Activated B cell treated with CpG ODN at 0.5 μM for 24 hours (primary cell): ENCODE results near the gene C1QA. TPM values are rescaled to one million over a fixed set of nuclear protein-coding genes. Genes with fewer than 3 reads are reported as not detected.

Source experiments
- ATAC-seq: fragments of 200-7000 bp; cut with Tn5 transposase; one replicate; pipeline ENCODE4 v1.10.0; 2021; ENCODE audit warnings: low read depth, mild to moderate bottlenecking, moderate library complexity
- CTCF ChIA-PET: fragments of 350-600 bp; sonication (Branson Sonifier 250); formaldehyde crosslinking; loops from one replicate; lab custom pipeline; 2021; ENCODE audit warnings: antibody characterized with exemption; lab: Charles Lee
- POLR2A ChIA-PET: fragments of 350-600 bp; sonication (Branson Sonifier 250); formaldehyde crosslinking; loops from one replicate; lab custom pipeline; 2021; ENCODE audit warnings: antibody characterized with exemption; lab: Charles Lee
- DNase-seq: peaks from one replicate; pipeline ENCODE4 v3.0.0; 2022
- H3K27ac Mint-ChIP-seq: one replicate; pipeline ENCODE4 v1.8.0; 2020; ENCODE audit warnings: mixed read lengths
- H3K27me3 Mint-ChIP-seq: one replicate; pipeline ENCODE4 v1.8.0; 2021; ENCODE audit warnings: mixed read lengths
- H3K36me3 Mint-ChIP-seq: one replicate; pipeline ENCODE4 v1.8.0; 2021; ENCODE audit warnings: low read depth, mixed read lengths
- H3K4me1 Mint-ChIP-seq: one replicate; pipeline ENCODE4 v1.8.0; 2021; ENCODE audit warnings: mixed read lengths
- H3K4me3 Mint-ChIP-seq: one replicate; pipeline ENCODE4 v1.8.0; 2020; ENCODE audit warnings: mild to moderate bottlenecking, mixed read lengths
- H3K9me3 Mint-ChIP-seq: one replicate; pipeline ENCODE4 v1.8.0; 2020; ENCODE audit warnings: mixed read lengths
- intact Hi-C: fragments of 100-400 bp; cut with micrococcal nuclease; formaldehyde crosslinking; loops from one replicate; pipeline ENCODE4 v1.15.1; 2024
- total RNA-seq: library from RNA; stranded (reverse); gene quantifications from 2 replicates; pipeline ENCODE4 v1.2.3, GENCODE V29; 2022
- TF ChIP-seq, protein P1 (sequence below): fragments of 200-600 bp; IDR thresholded peaks from one replicate; pipeline ENCODE4 v1.8.0; 2022; ENCODE audit warnings: antibody characterized with exemption, mild to moderate bottlenecking

C1QA gene
- total RNA-seq, 1 donor from 2014 or later = not detected

DNA sequence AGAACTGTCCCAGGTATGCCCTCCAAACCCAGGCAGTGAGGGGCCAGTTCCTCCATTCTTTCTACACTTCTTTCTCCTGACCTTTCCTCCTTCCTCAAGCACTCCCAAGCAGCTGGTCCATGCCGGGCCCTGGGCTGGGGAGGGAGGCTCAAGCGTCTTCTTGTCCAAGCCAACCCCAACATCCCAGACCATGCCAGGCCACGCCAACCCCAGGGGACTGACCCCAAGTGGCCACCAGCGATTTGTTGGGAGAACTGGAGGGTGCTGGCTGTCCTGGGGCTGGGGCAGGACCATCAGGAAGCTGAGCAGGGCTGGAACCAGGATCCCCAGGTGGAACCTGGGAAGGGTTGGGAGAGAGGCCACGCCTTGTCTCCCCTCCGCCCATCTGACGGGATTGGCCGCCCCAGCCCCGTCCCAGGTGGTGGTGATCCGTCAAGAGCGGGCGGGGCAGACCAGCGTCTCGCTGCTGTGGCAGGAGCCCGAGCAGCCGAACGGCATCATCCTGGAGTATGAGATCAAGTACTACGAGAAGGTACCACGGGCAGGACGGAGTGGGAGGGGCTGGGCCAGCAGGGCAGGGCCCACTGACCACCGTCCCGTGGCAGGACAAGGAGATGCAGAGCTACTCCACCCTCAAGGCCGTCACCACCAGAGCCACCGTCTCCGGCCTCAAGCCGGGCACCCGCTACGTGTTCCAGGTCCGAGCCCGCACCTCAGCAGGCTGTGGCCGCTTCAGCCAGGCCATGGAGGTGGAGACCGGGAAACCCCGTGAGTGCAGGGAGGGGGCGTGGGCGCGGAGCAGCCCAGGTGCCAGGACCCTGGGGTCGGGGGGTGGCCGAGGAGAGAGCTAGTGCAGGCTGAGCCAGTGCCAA is 43.3 kb upstream of the C1QA start:
- Mint-ChIP-seq H3K9me3 (no peaks in the 10 kb centered on the region), H3K4me1 (no peaks in the 10 kb centered on the region), H3K4me3 (no peak overlapping the region), H3K36me3 (no peaks in the 10 kb centered on the region), H3K27me3 (peaks cover 27% of the 10 kb centered on the region), H3K27ac (no peak overlapping the region)
- no peak for ATAC-seq
- ChIA-PET POLR2A (no interaction called here), CTCF (no interaction called here)
- TF ChIP-seq, protein P1, sequence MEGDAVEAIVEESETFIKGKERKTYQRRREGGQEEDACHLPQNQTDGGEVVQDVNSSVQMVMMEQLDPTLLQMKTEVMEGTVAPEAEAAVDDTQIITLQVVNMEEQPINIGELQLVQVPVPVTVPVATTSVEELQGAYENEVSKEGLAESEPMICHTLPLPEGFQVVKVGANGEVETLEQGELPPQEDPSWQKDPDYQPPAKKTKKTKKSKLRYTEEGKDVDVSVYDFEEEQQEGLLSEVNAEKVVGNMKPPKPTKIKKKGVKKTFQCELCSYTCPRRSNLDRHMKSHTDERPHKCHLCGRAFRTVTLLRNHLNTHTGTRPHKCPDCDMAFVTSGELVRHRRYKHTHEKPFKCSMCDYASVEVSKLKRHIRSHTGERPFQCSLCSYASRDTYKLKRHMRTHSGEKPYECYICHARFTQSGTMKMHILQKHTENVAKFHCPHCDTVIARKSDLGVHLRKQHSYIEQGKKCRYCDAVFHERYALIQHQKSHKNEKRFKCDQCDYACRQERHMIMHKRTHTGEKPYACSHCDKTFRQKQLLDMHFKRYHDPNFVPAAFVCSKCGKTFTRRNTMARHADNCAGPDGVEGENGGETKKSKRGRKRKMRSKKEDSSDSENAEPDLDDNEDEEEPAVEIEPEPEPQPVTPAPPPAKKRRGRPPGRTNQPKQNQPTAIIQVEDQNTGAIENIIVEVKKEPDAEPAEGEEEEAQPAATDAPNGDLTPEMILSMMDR = no peak
- intact Hi-C loops = no loop called here
- no peak for DNase-seq

DNA sequence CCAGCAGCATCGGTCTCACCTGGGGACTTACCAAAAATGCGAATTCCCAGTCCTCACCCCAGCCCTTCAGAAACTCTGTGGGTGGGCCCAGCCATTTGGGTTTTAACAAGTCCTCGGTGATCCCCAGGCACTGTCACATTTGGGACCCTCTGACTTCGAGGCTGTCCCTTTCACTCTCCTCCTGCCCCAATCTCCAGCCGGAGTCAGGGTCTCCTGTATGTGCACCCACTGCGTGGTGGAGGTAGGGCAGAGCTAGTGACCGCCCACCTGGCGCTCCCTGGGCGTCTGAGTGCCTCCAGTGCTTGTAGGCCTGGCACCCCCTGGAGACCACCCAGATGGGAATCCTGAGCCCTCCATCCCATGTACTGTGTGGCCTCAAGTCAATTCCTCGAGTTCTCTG is 42.0 kb upstream of the C1QA start:
- intact Hi-C loops = no loop called here
- no peak overlapping the region for H3K4me3 Mint-ChIP-seq
- TF ChIP-seq, protein P1 = no peak
- ATAC-seq (no peak), DNase-seq (no peak)
- no peaks in the 10 kb centered on the region for H3K9me3 Mint-ChIP-seq
- no peaks in the 10 kb centered on the region for H3K36me3 Mint-ChIP-seq
- no peak overlapping the region for H3K27ac Mint-ChIP-seq
- CTCF ChIA-PET = no interaction called here
- no peaks in the 10 kb centered on the region for H3K4me1 Mint-ChIP-seq
- H3K27me3 Mint-ChIP-seq = peaks cover 27% of the 10 kb centered on the region
- POLR2A ChIA-PET = interaction anchor here (0.6 kb wide), 1 partner anchor 1528 kb away, joined by 4 read pairs; no protein-coding TSS in a partner anchor

- Mint-ChIP-seq H3K9me3 (no peaks in the 10 kb centered on the region), H3K36me3 (no peaks in the 10 kb centered on the region), H3K27me3 (peaks cover 27% of the 10 kb centered on the region), H3K4me1 (no peaks in the 10 kb centered on the region), H3K27ac (no peak overlapping the region), H3K4me3 (no peak overlapping the region)
- intact Hi-C loops = no loop called here
- TF ChIP-seq, protein P1 = no peak
- ATAC-seq (no peak), DNase-seq (no peak)
- CTCF ChIA-PET = no interaction called here
- POLR2A ChIA-PET = interaction anchor here (0.6 kb wide), 1 partner anchor 1527 kb away, joined by 4 read pairs; no protein-coding TSS in a partner anchor
Observed at GRCh38 chr1:22595108-22595507, 41.3 kb upstream of the C1QA start.

DNA sequence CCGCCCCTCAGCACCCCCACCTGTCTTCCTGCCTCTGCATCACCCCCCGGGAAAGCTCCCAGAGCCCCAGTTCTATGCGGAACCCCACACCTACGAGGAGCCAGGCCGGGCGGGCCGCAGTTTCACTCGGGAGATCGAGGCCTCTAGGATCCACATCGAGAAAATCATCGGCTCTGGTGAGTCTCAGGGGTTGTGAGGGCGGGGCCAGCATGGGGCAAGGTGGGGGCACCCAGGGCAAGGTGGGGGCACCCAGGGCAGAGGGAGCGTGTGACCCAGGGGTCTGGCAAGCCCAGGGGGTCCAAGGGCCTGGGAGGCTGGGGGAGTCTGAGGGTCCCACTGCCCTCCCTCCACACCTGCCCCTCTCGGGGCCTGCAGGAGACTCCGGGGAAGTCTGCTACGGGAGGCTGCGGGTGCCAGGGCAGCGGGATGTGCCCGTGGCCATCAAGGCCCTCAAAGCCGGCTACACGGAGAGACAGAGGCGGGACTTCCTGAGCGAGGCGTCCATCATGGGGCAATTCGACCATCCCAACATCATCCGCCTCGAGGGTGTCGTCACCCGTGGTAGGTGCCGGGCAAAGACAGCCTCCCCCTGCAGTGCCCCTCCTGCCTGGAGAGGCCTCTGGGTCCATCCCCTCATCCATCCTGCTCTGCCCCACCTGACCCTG is 39.0 kb upstream of the C1QA start:
- intact Hi-C loops = no loop called here
- CTCF ChIA-PET = no interaction called here
- Mint-ChIP-seq H3K4me1 (no peaks in the 10 kb centered on the region), H3K36me3 (no peaks in the 10 kb centered on the region), H3K4me3 (no peak overlapping the region), H3K27ac (no peak overlapping the region), H3K27me3 (peaks cover 14% of the 10 kb centered on the region), H3K9me3 (no peaks in the 10 kb centered on the region)
- TF ChIP-seq, protein P1 = no peak
- DNase-seq = no peak
- POLR2A ChIA-PET = no interaction called here
- ATAC-seq = no peak

DNA sequence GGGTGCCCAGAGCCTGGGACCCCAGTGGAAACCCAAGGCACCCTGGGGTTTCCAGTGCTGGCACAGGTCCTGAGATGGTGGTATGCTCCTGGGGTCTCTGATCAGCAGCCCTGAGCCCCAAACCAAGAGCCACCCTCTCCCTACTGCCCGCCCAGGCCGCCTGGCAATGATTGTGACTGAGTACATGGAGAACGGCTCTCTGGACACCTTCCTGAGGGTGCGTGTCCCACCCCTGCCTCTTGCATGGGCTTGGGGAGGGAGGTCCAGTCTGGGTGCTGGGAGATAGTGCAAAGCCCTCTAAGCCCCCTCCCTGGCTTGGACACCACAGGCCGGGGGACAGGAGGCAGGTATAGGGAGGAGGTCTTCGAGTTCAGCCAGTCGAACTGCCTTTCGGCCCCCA is 38.4 kb upstream of the C1QA start:
- CTCF ChIA-PET = no interaction called here
- no peaks in the 10 kb centered on the region for H3K9me3 Mint-ChIP-seq
- no peak for ATAC-seq

More for the DNA sequence above, 38.4 kb upstream of the C1QA start:
- POLR2A ChIA-PET = no interaction called here
- Mint-ChIP-seq H3K36me3 (no peaks in the 10 kb centered on the region), H3K27ac (no peak overlapping the region), H3K27me3 (peaks cover 14% of the 10 kb centered on the region), H3K4me1 (no peaks in the 10 kb centered on the region), H3K4me3 (no peak overlapping the region)
- no peak for DNase-seq
- TF ChIP-seq, protein P1 = no peak
- intact Hi-C loops = no loop called here
